Peyer's patch (tissue), 4 donors: Measurements from ENCODE around the gene KIF18A. TPM values are rescaled to one million over a fixed set of nuclear protein-coding genes. Genes with fewer than 3 reads are reported as not detected.

Experiments used
- DNase-seq, 3 donors: peaks; one replicate each; pipeline ENCODE4 v3.0.0-alpha.2; 2017 to 2019
- H3K27ac ChIP-seq, 4 donors: fragments of 200-600 bp; sonication (generic); one replicate each; pipeline ENCODE4 v1.5.1; 2016 to 2019
- H3K27me3 ChIP-seq, 2 donors: fragments of 200-600 bp; sonication (generic); one replicate each; pipeline ENCODE4 v1.5.1; 2019
- H3K36me3 ChIP-seq, 3 donors: fragments of 200-600 bp; sonication (generic); one replicate each; pipeline ENCODE4 v1.5.1; 2016 to 2019
- H3K4me1 ChIP-seq, 4 donors: fragments of 200-600 bp; sonication (generic); one replicate each; pipeline ENCODE4 v1.5.1; 2016 to 2019
- H3K4me3 ChIP-seq, 4 donors: fragments of 200-600 bp; sonication (generic); 1 replicate in 3 of 4; 2 replicates in 1 of 4; pipeline ENCODE4 v1.5.1; 2016 to 2019; ENCODE audit warnings: mild to moderate bottlenecking in 1 of 4
- H3K9me3 ChIP-seq, 4 donors: fragments of 200-600 bp; sonication (generic); one replicate each; pipeline ENCODE4 v1.5.1; 2016 to 2019; ENCODE audit warnings: mild to moderate bottlenecking in 1 of 4
- CTCF ChIP-seq, 6 experiments: fragments of 450-650 bp in 4 of 6; fragments of 200-600 bp in 2 of 6; sonication (generic) in 1 of 6; IDR thresholded peaks; one replicate each; pipeline ENCODE4 v1.5.1; 2017 to 2019; ENCODE audit warnings: antibody characterized with exemption in 6 of 6, mild to moderate bottlenecking in 3 of 6, moderate library complexity in 1 of 6
- POLR2A ChIP-seq, 2 donors: fragments of 450-650 bp; IDR thresholded peaks; one replicate each; pipeline ENCODE4 v1.5.1; 2017; ENCODE audit warnings: antibody characterized with exemption in 2 of 2, mild to moderate bottlenecking in 2 of 2, moderate library complexity in 2 of 2
- total RNA-seq, 4 donors: library from RNA; depleted of rRNA; stranded (reverse); fragments of >200 nt; gene quantifications; one replicate each; pipeline ENCODE4 v1.1.0, GENCODE V29; 2016

KIF18A gene
- total RNA-seq, 4 donors from 2014 or later: 0.94 to 9.1 (median 3.1) TPM

GRCh38 chr11:28110821-28111200 is 2.9 kb upstream of the KIF18A start:
- Histone ChIP-seq H3K36me3 (peaks cover 0 to 18% (median 0%) of the 10 kb centered on the region in 3 donors), H3K27me3 (no peaks in the 10 kb centered on the region), H3K4me1 (peaks cover 0 to 31% (median 3%) of the 10 kb centered on the region in 4 donors), H3K27ac (peak overlapping the region; percentile 59 to 86 (median 68)), H3K4me3 (peak overlapping the region; percentile 56 to 68 (median 60)), H3K9me3 (no peaks in the 10 kb centered on the region)
- no peak for TF ChIP-seq POLR2A (IDR thresholded peaks at IDR 0.05)
- no peak for TF ChIP-seq CTCF (IDR thresholded peaks at IDR 0.05)
- DNase-seq: no peak

GRCh38 chr11:28110108-28110820 is 2.3 kb upstream of the KIF18A start:
- TF ChIP-seq CTCF (IDR thresholded peaks at IDR 0.05) (no peak), POLR2A (IDR thresholded peaks at IDR 0.05) (peak in 1 of 2 donors; percentile 20)
- H3K9me3 ChIP-seq: no peaks in the 10 kb centered on the region
- peaks cover 0 to 31% (median 3%) of the 10 kb centered on the region in 4 donors for H3K4me1 ChIP-seq
- no peaks in the 10 kb centered on the region for H3K27me3 ChIP-seq
- H3K36me3 ChIP-seq: peaks cover 0 to 12% (median 0%) of the 10 kb centered on the region in 3 donors
- peak overlapping the region; percentile 59 to 86 (median 68) for H3K27ac ChIP-seq
- peak; percentile 65 to 86 (median 78) for DNase-seq
- H3K4me3 ChIP-seq: peak overlapping the region; percentile 56 to 68 (median 60)

GRCh38 chr11:28108958-28109357 is 1.0 kb upstream of the KIF18A start:
- Histone ChIP-seq H3K9me3 (no peaks in the 10 kb centered on the region), H3K36me3 (no peaks in the 10 kb centered on the region), H3K27ac (peak overlapping the region in 1 of 4 donors; percentile 86), H3K4me3 (peak overlapping the region in 2 of 4 donors; percentile 63 to 69), H3K4me1 (peaks cover 0 to 31% (median 3%) of the 10 kb centered on the region in 4 donors), H3K27me3 (no peaks in the 10 kb centered on the region)
- no peak for DNase-seq
- TF ChIP-seq CTCF (IDR thresholded peaks at IDR 0.05) (no peak), POLR2A (IDR thresholded peaks at IDR 0.05) (no peak)

GRCh38 chr11:28107191-28107749 is 686 bp downstream of the KIF18A start:
- Histone ChIP-seq H3K27me3 (no peaks in the 10 kb centered on the region), H3K9me3 (no peaks in the 10 kb centered on the region), H3K36me3 (no peaks in the 10 kb centered on the region), H3K27ac (peak overlapping the region; percentile 61 to 82 (median 72)), H3K4me1 (peaks cover 0 to 31% (median 3%) of the 10 kb centered on the region in 4 donors), H3K4me3 (peak overlapping the region; percentile 38 to 69 (median 58))
- no peak for TF ChIP-seq POLR2A (IDR thresholded peaks at IDR 0.05)
- no peak for TF ChIP-seq CTCF (IDR thresholded peaks at IDR 0.05)
- peak in 1 of 3 donors; percentile 43 for DNase-seq

GRCh38 chr11:28106353-28107043 is 1.5 kb downstream of the KIF18A start:
- no peaks in the 10 kb centered on the region for H3K9me3 ChIP-seq
- no peak overlapping the region for H3K27ac ChIP-seq
- TF ChIP-seq CTCF (IDR thresholded peaks at IDR 0.05): no peak
- no peak for TF ChIP-seq POLR2A (IDR thresholded peaks at IDR 0.05)
- H3K36me3 ChIP-seq: no peaks in the 10 kb centered on the region
- no peaks in the 10 kb centered on the region for H3K27me3 ChIP-seq
- no peak for DNase-seq
- peaks cover 0 to 31% (median 3%) of the 10 kb centered on the region in 4 donors for H3K4me1 ChIP-seq
- H3K4me3 ChIP-seq: no peak overlapping the region
